ENCODE measurements around the gene GUCA1A. TPM values are rescaled to one million over a fixed set of nuclear protein-coding genes. Genes with fewer than 3 reads are reported as not detected.
A peak's percentile ranks its signal among the peaks of the same experiment; 100 is the strongest.
"Not testable (repeated sequence)": the region's sequence is repeated elsewhere in the genome, so short reads cannot be mapped to it uniquely, and the experiment has no call there.

Gene GUCA1A
- total and polyA plus RNA-seq, 9 donors = 0.04 to 0.16 (median 0.09) TPM; not detected in 5

- H3K27me3 ChIP-seq (ENCODE audit: control insufficient read depth, insufficient read depth, low read length) = peaks cover 32% of the 10 kb centered on the region
- H3K4me3 ChIP-seq (ENCODE audit: low read length) = peak within 1 kb of the TSS; percentile 37
- DNase-seq = no peak
- no peaks in the 10 kb centered on the region for H3K36me3 ChIP-seq (ENCODE audit: control insufficient read depth, insufficient read depth, low read length)
- no peaks in the 10 kb centered on the region for H3K9me3 ChIP-seq (replicated peaks; ENCODE audit: control insufficient read depth, low read depth, low read length)
- H3K27ac ChIP-seq (ENCODE audit: low read length) = no peak within 1 kb of the TSS
- under 1% methylated on average over 51 of the region's 60 CpGs for WGBS (ENCODE audit: insufficient coverage)
- H3K4me1 ChIP-seq (ENCODE audit: control insufficient read depth, insufficient read depth, low read length) = peaks cover 14% of the 10 kb centered on the region
Observed at GRCh38 chr6:42142118-42142835, 30.9 kb upstream of the GUCA1A start, which contains the start of gene C6orf132. Gene C6orf132 (minus strand): TSS chr6:42142620. CDS start chr6:42142444, 176 bp downstream.

GRCh38 chr6:42147138-42147562, 26.0 kb upstream of the GUCA1A start:
- no peak for DNase-seq
- no peak overlapping the region for H3K27ac ChIP-seq (ENCODE audit: low read length)
- no peaks in the 10 kb centered on the region for H3K36me3 ChIP-seq (ENCODE audit: control insufficient read depth, insufficient read depth, low read length)
- H3K27me3 ChIP-seq (ENCODE audit: control insufficient read depth, insufficient read depth, low read length) = peaks cover 17% of the 10 kb centered on the region
- H3K4me3 ChIP-seq (ENCODE audit: low read length) = no peak overlapping the region
- H3K4me1 ChIP-seq (ENCODE audit: control insufficient read depth, insufficient read depth, low read length) = peaks cover 8% of the 10 kb centered on the region
- 50% methylated on average over 1 of the region's 10 CpGs for WGBS (ENCODE audit: insufficient coverage)
- H3K9me3 ChIP-seq (replicated peaks; ENCODE audit: control insufficient read depth, low read depth, low read length) = no peaks in the 10 kb centered on the region

- 8% methylated on average over 2 of the region's 3 CpGs for WGBS (ENCODE audit: insufficient coverage)
- no peak overlapping the region for H3K27ac ChIP-seq (ENCODE audit: low read length)
- peak; percentile 22 for DNase-seq
- H3K9me3 ChIP-seq (replicated peaks; ENCODE audit: control insufficient read depth, low read depth, low read length) = no peaks in the 10 kb centered on the region
- H3K4me3 ChIP-seq (ENCODE audit: low read length) = no peak overlapping the region
- H3K36me3 ChIP-seq (ENCODE audit: control insufficient read depth, insufficient read depth, low read length) = no peaks in the 10 kb centered on the region
- no peaks in the 10 kb centered on the region for H3K4me1 ChIP-seq (ENCODE audit: control insufficient read depth, insufficient read depth, low read length)
- H3K27me3 ChIP-seq (ENCODE audit: control insufficient read depth, insufficient read depth, low read length) = peaks cover 8% of the 10 kb centered on the region
Observed at GRCh38 chr6:42148058-42148457, 25.1 kb upstream of the GUCA1A start.

- Histone ChIP-seq H3K4me3 (ENCODE audit: low read length) (no peak overlapping the region), H3K4me1 (ENCODE audit: control insufficient read depth, insufficient read depth, low read length) (no peaks in the 10 kb centered on the region), H3K36me3 (ENCODE audit: control insufficient read depth, insufficient read depth, low read length) (no peaks in the 10 kb centered on the region), H3K27me3 (ENCODE audit: control insufficient read depth, insufficient read depth, low read length) (peaks cover 5% of the 10 kb centered on the region), H3K9me3 (replicated peaks; ENCODE audit: control insufficient read depth, low read depth, low read length) (no peaks in the 10 kb centered on the region), H3K27ac (ENCODE audit: low read length) (no peak overlapping the region)
- 94% methylated on average over 7 of the region's 8 CpGs for WGBS (ENCODE audit: insufficient coverage)
- no peak for DNase-seq
Observed at GRCh38 chr6:42150254-42150653, 22.9 kb upstream of the GUCA1A start.

- no peaks in the 10 kb centered on the region for H3K4me1 ChIP-seq (ENCODE audit: control insufficient read depth, insufficient read depth, low read length)
- H3K9me3 ChIP-seq (replicated peaks; ENCODE audit: control insufficient read depth, low read depth, low read length) = no peaks in the 10 kb centered on the region
- no peak overlapping the region for H3K4me3 ChIP-seq (ENCODE audit: low read length)
- 40% methylated on average over 2 of the region's 8 CpGs for WGBS (ENCODE audit: insufficient coverage)
- H3K27me3 ChIP-seq (ENCODE audit: control insufficient read depth, insufficient read depth, low read length) = peaks cover 3% of the 10 kb centered on the region
- no peaks in the 10 kb centered on the region for H3K36me3 ChIP-seq (ENCODE audit: control insufficient read depth, insufficient read depth, low read length)
- no peak overlapping the region for H3K27ac ChIP-seq (ENCODE audit: low read length)
- no peak for DNase-seq
Observed at GRCh38 chr6:42152024-42152423, 21.1 kb upstream of the GUCA1A start.

- WGBS (ENCODE audit: insufficient coverage) = 94% methylated on average over 2 of the region's 4 CpGs
- H3K4me3 ChIP-seq (ENCODE audit: low read length); H3K4me1 ChIP-seq (ENCODE audit: control insufficient read depth, insufficient read depth, low read length); H3K36me3 ChIP-seq (ENCODE audit: control insufficient read depth, insufficient read depth, low read length); H3K27ac ChIP-seq (ENCODE audit: low read length); H3K9me3 ChIP-seq (replicated peaks; ENCODE audit: control insufficient read depth, low read depth, low read length); DNase-seq; H3K27me3 ChIP-seq (ENCODE audit: control insufficient read depth, insufficient read depth, low read length): not testable (repeated sequence)
Observed at GRCh38 chr6:42152528-42153213, 20.5 kb upstream of the GUCA1A start.

GRCh38 chr6:42153921-42154320, 19.2 kb upstream of the GUCA1A start:
- Histone ChIP-seq H3K4me3 (ENCODE audit: low read length) (no peak overlapping the region), H3K36me3 (ENCODE audit: control insufficient read depth, insufficient read depth, low read length) (no peaks in the 10 kb centered on the region), H3K27me3 (ENCODE audit: control insufficient read depth, insufficient read depth, low read length) (peaks cover 3% of the 10 kb centered on the region), H3K4me1 (ENCODE audit: control insufficient read depth, insufficient read depth, low read length) (peaks cover 7% of the 10 kb centered on the region), H3K27ac (ENCODE audit: low read length) (no peak overlapping the region), H3K9me3 (replicated peaks; ENCODE audit: control insufficient read depth, low read depth, low read length) (no peaks in the 10 kb centered on the region)
- DNase-seq = no peak
- WGBS (ENCODE audit: insufficient coverage) = 20% methylated on average over 1 of the region's 5 CpGs

GRCh38 chr6:42154461-42155209, 18.5 kb upstream of the GUCA1A start:
- no peak for DNase-seq
- H3K27me3 ChIP-seq (ENCODE audit: control insufficient read depth, insufficient read depth, low read length) = peaks cover 5% of the 10 kb centered on the region
- peaks cover 7% of the 10 kb centered on the region for H3K4me1 ChIP-seq (ENCODE audit: control insufficient read depth, insufficient read depth, low read length)
- no peaks in the 10 kb centered on the region for H3K36me3 ChIP-seq (ENCODE audit: control insufficient read depth, insufficient read depth, low read length)
- no peaks in the 10 kb centered on the region for H3K9me3 ChIP-seq (replicated peaks; ENCODE audit: control insufficient read depth, low read depth, low read length)
- H3K27ac ChIP-seq (ENCODE audit: low read length) = no peak overlapping the region
- H3K4me3 ChIP-seq (ENCODE audit: low read length) = no peak overlapping the region

- no peak for DNase-seq
- Histone ChIP-seq H3K36me3 (ENCODE audit: control insufficient read depth, insufficient read depth, low read length) (no peaks in the 10 kb centered on the region), H3K4me1 (ENCODE audit: control insufficient read depth, insufficient read depth, low read length) (peaks cover 7% of the 10 kb centered on the region), H3K27me3 (ENCODE audit: control insufficient read depth, insufficient read depth, low read length) (peaks cover 5% of the 10 kb centered on the region), H3K9me3 (replicated peaks; ENCODE audit: control insufficient read depth, low read depth, low read length) (no peaks in the 10 kb centered on the region), H3K27ac (ENCODE audit: low read length) (no peak overlapping the region), H3K4me3 (ENCODE audit: low read length) (no peak overlapping the region)
- WGBS (ENCODE audit: insufficient coverage) = 83% methylated on average over 1 of the region's 4 CpGs
Observed at GRCh38 chr6:42155293-42155692, 17.9 kb upstream of the GUCA1A start.

- WGBS (ENCODE audit: insufficient coverage) = 75% methylated on average over 2 of the region's 3 CpGs
- DNase-seq = no peak
- no peaks in the 10 kb centered on the region for H3K9me3 ChIP-seq (replicated peaks; ENCODE audit: control insufficient read depth, low read depth, low read length)
- H3K36me3 ChIP-seq (ENCODE audit: control insufficient read depth, insufficient read depth, low read length) = no peaks in the 10 kb centered on the region
- no peak overlapping the region for H3K4me3 ChIP-seq (ENCODE audit: low read length)
- peaks cover 11% of the 10 kb centered on the region for H3K27me3 ChIP-seq (ENCODE audit: control insufficient read depth, insufficient read depth, low read length)
- H3K27ac ChIP-seq (ENCODE audit: low read length) = no peak overlapping the region
- H3K4me1 ChIP-seq (ENCODE audit: control insufficient read depth, insufficient read depth, low read length) = peaks cover 7% of the 10 kb centered on the region
Observed at GRCh38 chr6:42156638-42157037, 16.5 kb upstream of the GUCA1A start.

Measured in muscle of leg (tissue), 11 donors.